Breast epithelium (tissue), 4 donors: ENCODE data around the gene NUP107. TPM values are rescaled to one million over a fixed set of nuclear protein-coding genes. Genes with fewer than 3 reads are reported as not detected.

Experiments
- DNase-seq, 2 donors: peaks; one replicate each; pipeline ENCODE4 v3.0.0-alpha.2; 2019; ENCODE audit warnings: low spot score in 2 of 2
- H3K27ac ChIP-seq, 2 donors: fragments of 200-600 bp; sonication (generic) in 1 of 2; one replicate each; pipeline ENCODE4 v1.5.1; 2016 to 2019; ENCODE audit warnings: mild to moderate bottlenecking in 1 of 2
- H3K27me3 ChIP-seq, 2 donors: fragments of 200-600 bp; sonication (generic) in 1 of 2; one replicate each; pipeline versions ENCODE4 v1.5.1 to v1.6.0; 2017 to 2019; ENCODE audit warnings: control low read depth in 1 of 2, mild to moderate bottlenecking in 1 of 2
- H3K36me3 ChIP-seq: fragments of 200-600 bp; one replicate; pipeline ENCODE4 v1.5.1; 2019
- H3K4me1 ChIP-seq, 2 donors: fragments of 200-600 bp; sonication (generic); one replicate each; pipeline ENCODE4 v1.5.1; 2016 to 2019; ENCODE audit warnings: control low read depth in 1 of 2
- H3K4me3 ChIP-seq, 3 donors: fragments of 200-600 bp; sonication (generic); 1 replicate in 2 of 3; 2 replicates in 1 of 3; pipeline ENCODE4 v1.5.1; 2016 to 2019; ENCODE audit warnings: mild to moderate bottlenecking in 3 of 3, moderate library complexity in 2 of 3
- H3K9me3 ChIP-seq, 2 donors: fragments of 200-600 bp; sonication (generic) in 1 of 2; one replicate each; pipeline ENCODE4 v1.5.1; 2016 to 2019; ENCODE audit warnings: control low read depth in 1 of 2
- POLR2A ChIP-seq: fragments of 450-650 bp; IDR thresholded peaks from one replicate; pipeline ENCODE4 v1.6.1; 2016; ENCODE audit warnings: antibody characterized with exemption, mild to moderate bottlenecking, moderate library complexity
- POLR2AphosphoS5 ChIP-seq, 3 donors: sonication (generic); formaldehyde crosslinking; IDR thresholded peaks; one replicate each; pipeline ENCODE4 v1.6.1; 2017; ENCODE audit warnings: antibody characterized with exemption in 3 of 3
- intact Hi-C: fragments of 100-400 bp; cut with DNase I; formaldehyde crosslinking; loops from one replicate; pipeline ENCODE4 v1.15.1; 2023; ENCODE audit warnings: low total_unique reads
- total RNA-seq, 3 donors: library from RNA; depleted of rRNA; stranded (reverse); fragments of >200 nt; gene quantifications; one replicate each; pipeline ENCODE4 v1.1.0, GENCODE V29; 2016
- TF ChIP-seq, protein P1 (sequence below), 3 donors: fragments of 450-650 bp; IDR thresholded peaks; one replicate each; pipeline ENCODE4 v1.5.1; 2016 to 2017; ENCODE audit warnings: antibody characterized with exemption in 3 of 3, mild to moderate bottlenecking in 3 of 3, moderate library complexity in 3 of 3

The NUP107 gene
- total RNA-seq, 3 donors from 2014 or later, result 44.6 to 62.6 (median 58.7) TPM

DNA sequence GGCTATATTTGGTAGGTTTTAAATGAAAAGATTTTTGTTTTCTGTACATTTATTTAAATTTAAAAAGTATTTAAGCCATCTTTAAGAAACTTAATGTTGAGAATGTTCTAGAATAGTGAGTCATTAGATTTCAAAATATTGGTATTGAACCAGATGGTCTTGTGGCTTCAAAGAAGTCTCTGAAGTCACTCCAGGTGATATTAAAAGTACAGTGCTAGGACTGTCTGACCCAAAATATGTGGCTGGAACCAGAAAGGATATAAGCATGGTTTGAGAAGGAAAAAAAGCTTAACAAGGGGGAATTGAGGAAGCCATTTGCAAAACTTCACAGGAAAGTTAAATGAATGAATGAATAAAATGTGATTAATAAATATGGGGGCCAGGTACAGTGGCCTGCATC, 92.5 kb downstream of the NUP107 start:
- H3K27ac ChIP-seq, result no peak overlapping the region
- H3K9me3 ChIP-seq, result no peaks in the 10 kb centered on the region
- DNase-seq, result no peak
- H3K4me1 ChIP-seq, result no peaks in the 10 kb centered on the region
- H3K27me3 ChIP-seq, result no peaks in the 10 kb centered on the region
- H3K4me3 ChIP-seq, result no peak overlapping the region
- intact Hi-C loops, result no loop called here
- TF ChIP-seq, protein P1, sequence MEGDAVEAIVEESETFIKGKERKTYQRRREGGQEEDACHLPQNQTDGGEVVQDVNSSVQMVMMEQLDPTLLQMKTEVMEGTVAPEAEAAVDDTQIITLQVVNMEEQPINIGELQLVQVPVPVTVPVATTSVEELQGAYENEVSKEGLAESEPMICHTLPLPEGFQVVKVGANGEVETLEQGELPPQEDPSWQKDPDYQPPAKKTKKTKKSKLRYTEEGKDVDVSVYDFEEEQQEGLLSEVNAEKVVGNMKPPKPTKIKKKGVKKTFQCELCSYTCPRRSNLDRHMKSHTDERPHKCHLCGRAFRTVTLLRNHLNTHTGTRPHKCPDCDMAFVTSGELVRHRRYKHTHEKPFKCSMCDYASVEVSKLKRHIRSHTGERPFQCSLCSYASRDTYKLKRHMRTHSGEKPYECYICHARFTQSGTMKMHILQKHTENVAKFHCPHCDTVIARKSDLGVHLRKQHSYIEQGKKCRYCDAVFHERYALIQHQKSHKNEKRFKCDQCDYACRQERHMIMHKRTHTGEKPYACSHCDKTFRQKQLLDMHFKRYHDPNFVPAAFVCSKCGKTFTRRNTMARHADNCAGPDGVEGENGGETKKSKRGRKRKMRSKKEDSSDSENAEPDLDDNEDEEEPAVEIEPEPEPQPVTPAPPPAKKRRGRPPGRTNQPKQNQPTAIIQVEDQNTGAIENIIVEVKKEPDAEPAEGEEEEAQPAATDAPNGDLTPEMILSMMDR (IDR thresholded peaks at IDR 0.05), result no peak
- TF ChIP-seq POLR2A, result no peak
- no peak for TF ChIP-seq POLR2AphosphoS5 (IDR thresholded peaks at IDR 0.05)
- H3K36me3 ChIP-seq, result no peaks in the 10 kb centered on the region

DNA sequence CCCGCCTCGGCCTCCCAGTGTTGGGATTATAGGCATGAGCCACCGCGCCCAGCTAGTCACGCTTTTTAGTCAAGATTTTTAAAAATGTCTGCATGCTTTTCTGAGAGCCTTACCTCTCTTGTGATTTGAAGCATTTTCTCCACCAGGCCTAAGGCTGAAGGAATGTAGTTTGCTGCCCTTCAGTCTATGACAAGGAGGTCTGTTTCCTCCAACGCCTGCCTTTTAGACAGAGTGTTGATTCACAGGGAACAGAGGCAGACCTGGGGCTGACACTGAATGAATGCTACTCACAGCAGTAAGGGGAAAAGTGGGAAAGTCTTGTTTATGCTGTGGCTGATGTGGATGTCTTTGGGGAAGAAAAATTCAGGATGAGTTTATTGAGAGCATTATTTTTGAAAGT, 94.0 kb downstream of the NUP107 start:
- TF ChIP-seq POLR2A, result no peak
- TF ChIP-seq, protein P1 (IDR thresholded peaks at IDR 0.05), result no peak
- TF ChIP-seq POLR2AphosphoS5 (IDR thresholded peaks at IDR 0.05), result no peak
- intact Hi-C loops, result no loop called here
- H3K9me3 ChIP-seq, result no peaks in the 10 kb centered on the region
- no peak overlapping the region for H3K27ac ChIP-seq
- no peaks in the 10 kb centered on the region for H3K36me3 ChIP-seq
- no peaks in the 10 kb centered on the region for H3K27me3 ChIP-seq
- H3K4me3 ChIP-seq, result no peak overlapping the region
- no peak for DNase-seq
- H3K4me1 ChIP-seq, result no peaks in the 10 kb centered on the region

- Histone ChIP-seq H3K4me1 (no peaks in the 10 kb centered on the region), H3K4me3 (no peak overlapping the region), H3K9me3 (no peaks in the 10 kb centered on the region), H3K36me3 (no peaks in the 10 kb centered on the region), H3K27me3 (no peaks in the 10 kb centered on the region), H3K27ac (no peak overlapping the region)
- intact Hi-C loops, result no loop called here
- DNase-seq, result no peak
- TF ChIP-seq, protein P1 (IDR thresholded peaks at IDR 0.05), result no peak
- no peak for TF ChIP-seq POLR2A
- no peak for TF ChIP-seq POLR2AphosphoS5 (IDR thresholded peaks at IDR 0.05)
These were observed 95.0 kb downstream of the NUP107 start for GRCh38 chr12:68781728-68782127.

- TF ChIP-seq POLR2AphosphoS5 (IDR thresholded peaks at IDR 0.05), result no peak
- DNase-seq, result no peak
These were observed 97.2 kb downstream of the NUP107 start for GRCh38 chr12:68784015-68784414.

DNA sequence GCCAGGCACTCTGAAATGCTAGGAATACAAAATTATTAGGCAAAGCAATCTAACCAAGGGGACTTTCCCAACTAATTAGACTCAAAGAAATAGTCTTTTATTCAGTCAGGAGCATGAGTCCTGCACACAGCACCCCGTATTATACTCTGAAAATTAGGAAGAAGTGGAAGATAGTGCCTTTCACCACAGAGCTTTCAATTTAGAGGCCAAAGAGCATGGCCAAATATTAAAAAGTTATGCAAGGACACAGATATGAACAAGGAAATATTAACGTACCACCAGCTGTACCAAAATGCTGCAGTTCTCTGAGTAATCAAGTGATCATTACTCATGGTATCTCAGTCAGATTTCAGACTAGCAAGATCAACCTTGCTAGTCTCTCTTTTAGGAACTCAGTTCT, 98.6 kb downstream of the NUP107 start:
- H3K4me3 ChIP-seq, result no peak overlapping the region
- H3K27ac ChIP-seq, result no peak overlapping the region
- no peaks in the 10 kb centered on the region for H3K27me3 ChIP-seq
- DNase-seq, result no peak
- H3K36me3 ChIP-seq, result no peaks in the 10 kb centered on the region
- TF ChIP-seq, protein P1 (IDR thresholded peaks at IDR 0.05), result no peak
- TF ChIP-seq POLR2A (no peak), POLR2AphosphoS5 (IDR thresholded peaks at IDR 0.05) (no peak)
- no peaks in the 10 kb centered on the region for H3K4me1 ChIP-seq
- H3K9me3 ChIP-seq, result no peaks in the 10 kb centered on the region
- intact Hi-C loops, result no loop called here

More at GRCh38 chr12:68784015-68784414, 97.2 kb downstream of the NUP107 start:
- no peak overlapping the region for H3K4me3 ChIP-seq
- no peaks in the 10 kb centered on the region for H3K27me3 ChIP-seq
- no peaks in the 10 kb centered on the region for H3K4me1 ChIP-seq
- H3K9me3 ChIP-seq, result no peaks in the 10 kb centered on the region
- intact Hi-C loops, result no loop called here
- no peak overlapping the region for H3K27ac ChIP-seq
- H3K36me3 ChIP-seq, result no peaks in the 10 kb centered on the region

- no peak for DNase-seq
- intact Hi-C loops, result no loop called here
- TF ChIP-seq POLR2AphosphoS5 (IDR thresholded peaks at IDR 0.05), result no peak
- no peak for TF ChIP-seq POLR2A
- TF ChIP-seq, protein P1 (IDR thresholded peaks at IDR 0.05), result no peak
- Histone ChIP-seq H3K27ac (no peak overlapping the region), H3K27me3 (no peaks in the 10 kb centered on the region), H3K36me3 (no peaks in the 10 kb centered on the region), H3K9me3 (no peaks in the 10 kb centered on the region), H3K4me3 (no peak overlapping the region), H3K4me1 (no peaks in the 10 kb centered on the region)
These were observed 99.0 kb downstream of the NUP107 start for GRCh38 chr12:68785823-68786222.
